IgD-negative memory B cell (primary cell): ENCODE results near the gene ITGA8. TPM values are rescaled to one million over a fixed set of nuclear protein-coding genes. Genes with fewer than 3 reads are reported as not detected.
A peak's percentile ranks its signal among the peaks of the same experiment; 100 is the strongest.
"Not testable (repeated sequence)": the region's sequence is repeated elsewhere in the genome, so short reads cannot be mapped to it uniquely, and the experiment has no call there.

ENCODE experiments used
- H3K27ac Mint-ChIP-seq, 3 donors: one replicate each; pipeline ENCODE4 v1.8.0; 2020 to 2022; ENCODE audit warnings: mild to moderate bottlenecking in 3 of 3, mixed read lengths in 3 of 3, moderate library complexity in 1 of 3
- H3K27me3 Mint-ChIP-seq: one replicate; pipeline ENCODE4 v1.8.0; 2021; ENCODE audit warnings: mixed read lengths
- H3K36me3 Mint-ChIP-seq: one replicate; pipeline ENCODE4 v1.8.0; 2020; ENCODE audit warnings: mild to moderate bottlenecking, mixed read lengths
- H3K4me1 Mint-ChIP-seq, 3 donors: one replicate each; pipeline ENCODE4 v1.8.0; 2020 to 2022; ENCODE audit warnings: mixed read lengths in 3 of 3, mild to moderate bottlenecking in 1 of 3
- H3K4me3 Mint-ChIP-seq, 4 donors: one replicate each; pipeline ENCODE4 v1.8.0; 2020 to 2022; ENCODE audit warnings: mild to moderate bottlenecking in 4 of 4, mixed read lengths in 4 of 4, moderate library complexity in 3 of 4
- H3K9me3 Mint-ChIP-seq, 3 donors: one replicate each; pipeline ENCODE4 v1.8.0; 2020 to 2021; ENCODE audit warnings: mixed read lengths in 3 of 3, mild to moderate bottlenecking in 1 of 3
- polyA plus RNA-seq: library from polyadenylated mRNA; unstranded; fragments of 300-500 nt; fragmentation: Illumina TruSeq; gene quantifications from one replicate; pipeline ENCODE4 v1.2.3, GENCODE V29; 2021

The ITGA8 gene
- polyA plus RNA-seq, 1 donor from 2014 or later, result not detected

DNA sequence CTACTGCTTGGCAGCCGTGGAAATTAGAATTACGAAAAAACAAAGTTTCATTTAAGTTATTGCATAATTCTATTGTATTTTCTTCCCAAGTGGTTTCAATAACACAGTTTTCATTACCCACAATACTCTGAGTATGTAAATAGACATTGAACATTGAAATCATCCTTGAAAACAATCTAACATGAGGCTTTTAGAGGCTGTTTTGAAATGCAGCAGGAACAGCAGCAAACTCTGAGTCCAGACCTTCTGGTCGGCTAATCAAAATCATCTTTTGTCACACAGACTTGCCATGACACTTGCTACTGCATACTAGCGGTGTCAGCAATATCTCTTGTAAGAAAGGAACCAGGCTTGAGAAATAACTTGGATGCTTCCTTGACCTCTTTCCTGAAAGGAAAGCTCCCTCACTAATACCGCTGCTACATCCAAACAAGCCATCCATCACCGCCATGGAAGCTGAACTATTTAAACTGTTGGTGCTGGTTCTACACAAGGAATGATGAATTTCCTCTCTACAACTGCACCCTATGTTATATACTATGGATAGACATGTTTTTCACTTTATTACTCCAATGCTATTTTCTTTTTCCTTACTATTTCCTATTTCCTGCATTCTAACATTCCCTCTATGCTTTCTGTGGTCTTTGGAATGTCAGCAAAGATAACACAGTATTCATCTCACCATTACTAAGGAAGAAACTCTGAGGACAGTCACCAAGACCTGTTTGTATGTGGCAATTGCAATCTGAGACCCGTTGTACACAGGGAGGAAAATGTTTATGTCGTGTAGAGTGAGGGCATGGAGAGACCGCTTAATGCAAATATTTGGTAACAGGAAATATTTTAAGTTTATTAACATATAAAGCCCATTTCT lies 130.8 kb downstream of the ITGA8 start:
- Mint-ChIP-seq H3K9me3 (peaks cover 0 to 7% (median 2%) of the 10 kb centered on the region in 3 donors), H3K27me3 (no peaks in the 10 kb centered on the region), H3K4me3 (no peak overlapping the region), H3K4me1 (no peaks in the 10 kb centered on the region), H3K27ac (no peak overlapping the region), H3K36me3 (no peaks in the 10 kb centered on the region)

- H3K9me3 Mint-ChIP-seq, result peaks cover 0 to 5% (median 4%) of the 10 kb centered on the region in 3 donors
- H3K4me3 Mint-ChIP-seq, result no peak overlapping the region
- H3K36me3 Mint-ChIP-seq, result no peaks in the 10 kb centered on the region
- no peaks in the 10 kb centered on the region for H3K27me3 Mint-ChIP-seq
- H3K4me1 Mint-ChIP-seq, result no peaks in the 10 kb centered on the region
- no peak overlapping the region for H3K27ac Mint-ChIP-seq
These were observed 131.6 kb downstream of the ITGA8 start for GRCh38 chr10:15588151-15588550.

GRCh38 chr10:15587271-15587670 lies 132.5 kb downstream of the ITGA8 start:
- no peak overlapping the region for H3K27ac Mint-ChIP-seq
- H3K4me1 Mint-ChIP-seq, result no peaks in the 10 kb centered on the region
- no peak overlapping the region for H3K4me3 Mint-ChIP-seq
- H3K9me3 Mint-ChIP-seq, result peaks cover 0 to 5% (median 4%) of the 10 kb centered on the region in 3 donors
- H3K27me3 Mint-ChIP-seq, result no peaks in the 10 kb centered on the region
- no peaks in the 10 kb centered on the region for H3K36me3 Mint-ChIP-seq

DNA sequence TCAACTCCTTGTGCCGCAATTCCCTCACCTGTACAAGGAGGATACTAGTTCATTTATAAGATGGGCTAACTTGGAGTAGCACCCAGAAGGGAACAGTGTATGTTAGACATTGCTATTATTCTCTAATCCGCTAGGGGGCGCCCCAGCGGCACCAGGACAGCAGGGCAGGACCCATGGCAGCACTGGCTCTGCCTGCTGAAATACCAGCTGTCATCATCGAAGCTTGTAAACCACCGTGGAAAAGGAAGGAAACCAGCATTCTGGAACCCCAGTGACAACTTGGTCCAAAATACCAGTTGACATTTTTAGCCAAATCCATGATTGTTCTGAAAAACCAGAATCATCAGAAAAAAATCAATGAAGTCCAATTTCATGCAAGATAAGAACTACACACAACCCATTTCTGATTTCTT lies 134.4 kb downstream of the ITGA8 start:
- H3K27me3 Mint-ChIP-seq, result peaks cover 3% of the 10 kb centered on the region
- peaks cover 4 to 14% (median 8%) of the 10 kb centered on the region in 3 donors for H3K9me3 Mint-ChIP-seq
- H3K4me3 Mint-ChIP-seq, result no peak overlapping the region
- H3K27ac Mint-ChIP-seq, result no peak overlapping the region
- H3K4me1 Mint-ChIP-seq, result no peaks in the 10 kb centered on the region
- peaks cover 3% of the 10 kb centered on the region for H3K36me3 Mint-ChIP-seq

- H3K27me3 Mint-ChIP-seq, H3K4me1 Mint-ChIP-seq, H3K27ac Mint-ChIP-seq, H3K36me3 Mint-ChIP-seq, H3K4me3 Mint-ChIP-seq: not testable (repeated sequence)
- peaks cover 4 to 14% (median 6%) of the 10 kb centered on the region in 3 donors for H3K9me3 Mint-ChIP-seq
These were observed 136.8 kb downstream of the ITGA8 start for GRCh38 chr10:15582972-15583371.

- H3K27me3 Mint-ChIP-seq, result peaks cover 3% of the 10 kb centered on the region
- no peak overlapping the region for H3K27ac Mint-ChIP-seq
- no peak overlapping the region for H3K4me3 Mint-ChIP-seq
- H3K4me1 Mint-ChIP-seq, result no peaks in the 10 kb centered on the region
- H3K36me3 Mint-ChIP-seq, result peaks cover 3% of the 10 kb centered on the region
- H3K9me3 Mint-ChIP-seq, result peaks cover 4 to 14% (median 6%) of the 10 kb centered on the region in 3 donors
These were observed 140.1 kb downstream of the ITGA8 start for GRCh38 chr10:15579605-15580004.

DNA sequence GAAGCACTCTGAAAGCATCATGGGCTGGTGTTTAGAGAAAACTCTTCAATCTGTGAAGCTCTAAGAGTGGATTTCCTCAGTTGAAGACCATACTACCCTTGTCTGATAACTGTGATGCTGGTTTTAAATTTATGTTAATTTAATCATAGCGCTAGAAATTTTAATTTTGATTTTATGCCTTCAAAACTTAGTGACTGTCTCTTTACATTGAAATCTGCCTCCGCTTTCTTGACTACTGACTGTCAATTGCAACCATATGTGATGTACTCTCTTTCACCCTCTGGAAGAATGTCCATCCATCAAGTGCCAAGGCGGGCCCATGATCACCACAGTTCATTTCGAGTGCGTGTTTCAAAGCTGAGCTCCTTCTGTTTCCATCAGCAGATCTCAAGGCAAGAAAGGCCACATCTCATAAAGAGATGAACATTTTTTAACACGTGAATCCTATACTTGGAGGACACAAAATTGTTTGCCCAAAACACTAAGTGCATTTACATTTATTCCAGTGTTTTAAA lies 147.1 kb downstream of the ITGA8 start:
- no peaks in the 10 kb centered on the region for H3K4me1 Mint-ChIP-seq
- no peaks in the 10 kb centered on the region for H3K27me3 Mint-ChIP-seq
- H3K36me3 Mint-ChIP-seq, result no peaks in the 10 kb centered on the region
- H3K27ac Mint-ChIP-seq, result no peak overlapping the region
- no peaks in the 10 kb centered on the region for H3K9me3 Mint-ChIP-seq
- no peak overlapping the region for H3K4me3 Mint-ChIP-seq

DNA sequence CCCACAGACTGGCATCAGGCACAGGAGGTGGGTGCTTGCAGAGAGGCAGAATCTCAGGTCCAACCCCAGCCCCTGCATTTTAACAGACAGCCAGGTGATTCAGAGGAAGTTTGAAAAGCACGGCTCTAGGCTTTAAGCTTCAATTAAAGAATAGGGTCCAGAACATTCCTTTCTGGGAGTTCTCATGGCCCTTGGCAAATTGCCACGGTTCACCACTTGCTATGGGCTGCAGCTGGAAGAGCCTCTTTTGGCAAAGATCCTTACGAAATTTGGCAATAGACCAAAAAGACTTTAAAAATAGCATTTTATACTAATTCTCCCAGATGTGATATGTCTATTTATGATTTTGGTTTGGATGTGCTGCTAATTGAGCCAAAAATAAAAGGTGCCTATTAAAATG lies 148.1 kb downstream of the ITGA8 start:
- Mint-ChIP-seq H3K4me3 (no peak overlapping the region), H3K27ac (peak overlapping the region in 1 of 3 donors; percentile 43), H3K4me1 (no peaks in the 10 kb centered on the region), H3K27me3 (no peaks in the 10 kb centered on the region), H3K36me3 (no peaks in the 10 kb centered on the region), H3K9me3 (no peaks in the 10 kb centered on the region)

- Mint-ChIP-seq H3K27me3 (no peaks in the 10 kb centered on the region), H3K9me3 (no peaks in the 10 kb centered on the region), H3K27ac (peak overlapping the region in 1 of 3 donors; percentile 43), H3K36me3 (no peaks in the 10 kb centered on the region), H3K4me3 (no peak overlapping the region), H3K4me1 (no peaks in the 10 kb centered on the region)
These were observed 148.9 kb downstream of the ITGA8 start for GRCh38 chr10:15570738-15571339.

DNA sequence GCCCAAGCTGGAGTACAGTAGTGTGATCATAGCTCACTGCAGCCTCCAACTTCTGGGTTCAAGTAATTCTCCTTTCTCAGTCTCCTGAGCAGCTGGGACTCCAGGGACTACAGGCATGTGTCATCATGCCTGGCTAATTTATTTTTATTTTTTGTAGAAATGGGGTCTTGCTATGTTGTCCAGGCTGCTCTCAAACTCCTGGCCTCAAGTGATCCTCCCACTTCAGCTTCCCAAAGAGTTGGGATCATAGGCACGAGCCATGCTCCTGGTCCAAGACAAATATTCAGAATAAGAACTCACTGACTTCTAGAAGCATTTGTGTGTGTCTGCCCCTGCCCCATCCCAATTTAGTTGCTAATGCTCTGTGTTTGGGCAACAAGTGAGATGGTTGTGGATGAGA lies 151.8 kb downstream of the ITGA8 start:
- H3K27me3 Mint-ChIP-seq, result no peaks in the 10 kb centered on the region
- H3K27ac Mint-ChIP-seq, result no peak overlapping the region
- peaks cover 0 to 4% (median 0%) of the 10 kb centered on the region in 3 donors for H3K9me3 Mint-ChIP-seq
- no peaks in the 10 kb centered on the region for H3K36me3 Mint-ChIP-seq
- no peak overlapping the region for H3K4me3 Mint-ChIP-seq
- H3K4me1 Mint-ChIP-seq, result no peaks in the 10 kb centered on the region

DNA sequence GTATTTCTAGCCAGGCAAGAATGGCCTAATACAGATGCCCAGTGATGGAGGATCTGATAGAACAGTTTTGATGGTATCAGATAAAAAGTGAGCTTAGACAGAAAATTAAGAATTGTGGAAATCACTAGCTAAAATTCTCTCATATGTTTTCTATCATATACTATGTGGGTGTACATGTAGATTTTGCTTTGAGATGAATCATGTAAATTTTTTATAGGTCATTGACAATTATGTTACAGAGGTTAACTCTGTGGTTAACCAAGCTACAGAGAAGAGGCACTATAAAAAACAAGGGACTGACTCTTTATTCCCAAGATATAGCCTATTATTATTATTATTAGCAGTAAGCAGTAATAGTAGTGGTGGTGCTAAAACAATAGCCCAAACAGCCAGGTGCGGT lies 156.5 kb downstream of the ITGA8 start:
- no peaks in the 10 kb centered on the region for H3K36me3 Mint-ChIP-seq
- H3K4me1 Mint-ChIP-seq, result peaks cover 0 to 2% (median 0%) of the 10 kb centered on the region in 3 donors
- peaks cover 2% of the 10 kb centered on the region for H3K27me3 Mint-ChIP-seq
- no peak overlapping the region for H3K27ac Mint-ChIP-seq
- H3K9me3 Mint-ChIP-seq, result peaks cover 0 to 10% (median 0%) of the 10 kb centered on the region in 3 donors
- no peak overlapping the region for H3K4me3 Mint-ChIP-seq

DNA sequence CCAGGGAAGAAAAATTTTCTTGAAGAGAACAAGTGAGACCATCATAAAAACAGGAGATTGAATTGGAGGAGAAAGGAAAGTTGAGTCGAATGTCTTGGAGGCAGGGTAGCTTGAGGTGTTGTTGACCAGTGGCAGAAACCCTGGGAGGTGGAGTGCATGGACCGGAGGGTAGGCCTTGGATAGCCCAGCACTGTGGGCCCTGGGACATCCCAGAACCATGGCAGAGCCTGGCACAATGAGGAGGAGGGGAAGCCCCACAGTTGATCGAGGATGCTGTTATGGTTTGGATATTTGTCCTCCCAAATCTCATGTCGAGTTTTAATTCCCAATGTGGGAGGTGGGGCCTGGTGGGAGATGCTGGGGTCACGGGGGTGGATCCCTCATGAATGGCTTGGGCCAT lies 157.1 kb downstream of the ITGA8 start:
- Mint-ChIP-seq H3K36me3 (no peaks in the 10 kb centered on the region), H3K4me3 (no peak overlapping the region), H3K27ac (no peak overlapping the region), H3K9me3 (peaks cover 0 to 10% (median 0%) of the 10 kb centered on the region in 3 donors), H3K27me3 (peaks cover 2% of the 10 kb centered on the region), H3K4me1 (peaks cover 0 to 2% (median 0%) of the 10 kb centered on the region in 3 donors)

DNA sequence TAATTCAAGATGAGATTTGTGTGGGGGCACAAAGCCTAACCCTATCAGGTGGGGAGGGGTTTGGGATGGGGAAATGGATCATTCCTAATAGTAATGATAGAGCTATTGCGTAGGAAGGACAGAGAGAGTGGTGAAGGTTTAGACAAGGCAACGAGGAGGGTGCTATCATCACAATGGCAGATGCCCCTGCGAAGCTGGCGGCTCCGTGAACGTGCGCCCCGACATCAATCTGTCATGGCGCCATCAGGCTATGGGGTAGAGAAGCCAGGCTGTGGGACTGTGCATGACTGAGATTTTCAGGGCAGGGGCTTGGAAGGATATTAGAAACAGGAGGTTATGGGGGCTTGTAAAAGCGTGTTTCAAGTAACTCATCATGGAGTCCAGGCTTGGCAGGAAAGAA lies 157.6 kb downstream of the ITGA8 start:
- Mint-ChIP-seq H3K4me1 (peaks cover 0 to 2% (median 0%) of the 10 kb centered on the region in 3 donors), H3K27ac (no peak overlapping the region), H3K36me3 (no peaks in the 10 kb centered on the region)

GRCh38 chr10:15558136-15558535 lies 161.6 kb downstream of the ITGA8 start:
- Mint-ChIP-seq H3K27ac (no peak overlapping the region), H3K4me1 (peaks cover 0 to 2% (median 0%) of the 10 kb centered on the region in 3 donors), H3K36me3 (no peaks in the 10 kb centered on the region), H3K27me3 (peaks cover 3% of the 10 kb centered on the region), H3K4me3 (no peak overlapping the region), H3K9me3 (peaks cover 1 to 7% (median 4%) of the 10 kb centered on the region in 3 donors)

More for the DNA sequence above, 157.6 kb downstream of the ITGA8 start:
- Mint-ChIP-seq H3K9me3 (peaks cover 0 to 10% (median 0%) of the 10 kb centered on the region in 3 donors), H3K27me3 (peaks cover 3% of the 10 kb centered on the region), H3K4me3 (peak overlapping the region in 1 of 4 donors; percentile 36)

DNA sequence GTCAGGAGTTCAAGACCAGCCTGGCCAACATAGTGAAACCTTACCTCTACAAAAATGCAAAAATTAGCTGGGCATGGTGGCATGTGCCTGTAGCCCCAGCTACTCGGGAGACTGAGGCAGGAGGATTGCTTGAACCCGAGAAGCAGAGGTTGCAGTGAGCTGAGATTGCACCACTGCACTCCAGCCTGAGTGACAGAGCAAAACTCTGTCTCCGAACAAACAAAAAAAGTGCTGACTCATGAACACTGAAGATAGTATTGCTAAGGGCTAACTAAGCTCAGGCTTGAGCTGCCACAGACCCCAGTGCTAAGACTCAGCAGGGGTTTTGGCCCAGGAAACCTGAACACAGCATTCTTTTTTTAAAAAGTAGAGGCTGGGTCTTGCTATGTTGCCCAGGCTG lies 162.6 kb downstream of the ITGA8 start:
- not testable (repeated sequence) for H3K27me3 Mint-ChIP-seq, H3K4me3 Mint-ChIP-seq

More for the DNA sequence above, 162.6 kb downstream of the ITGA8 start:
- H3K36me3 Mint-ChIP-seq, H3K4me1 Mint-ChIP-seq, H3K9me3 Mint-ChIP-seq, H3K27ac Mint-ChIP-seq: not testable (repeated sequence)
